ENCODE measurements around the gene IER5L.

The IER5L gene

DNA sequence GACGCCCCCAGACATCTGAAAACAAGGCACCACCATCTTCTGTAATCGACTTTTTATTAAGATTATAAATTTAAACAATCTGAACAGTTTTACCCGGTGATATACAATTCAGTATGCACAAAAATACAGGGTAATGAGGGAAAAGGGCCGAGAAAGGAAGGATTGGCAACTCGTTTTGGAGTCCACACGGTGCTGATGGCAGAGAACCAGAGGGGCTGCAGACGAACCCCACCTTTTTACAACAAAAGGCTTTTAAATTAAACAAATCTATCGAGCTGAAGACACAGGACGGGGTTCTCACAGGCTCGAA lies 2.6 kb downstream of the IER5L start:
- no peak for TF ChIP-seq EZH2 (IDR thresholded peaks at IDR 0.05; ENCODE audit: borderline replicate concordance, low read depth, low read length, severe bottlenecking)
- TF ChIP-seq, protein P1, sequence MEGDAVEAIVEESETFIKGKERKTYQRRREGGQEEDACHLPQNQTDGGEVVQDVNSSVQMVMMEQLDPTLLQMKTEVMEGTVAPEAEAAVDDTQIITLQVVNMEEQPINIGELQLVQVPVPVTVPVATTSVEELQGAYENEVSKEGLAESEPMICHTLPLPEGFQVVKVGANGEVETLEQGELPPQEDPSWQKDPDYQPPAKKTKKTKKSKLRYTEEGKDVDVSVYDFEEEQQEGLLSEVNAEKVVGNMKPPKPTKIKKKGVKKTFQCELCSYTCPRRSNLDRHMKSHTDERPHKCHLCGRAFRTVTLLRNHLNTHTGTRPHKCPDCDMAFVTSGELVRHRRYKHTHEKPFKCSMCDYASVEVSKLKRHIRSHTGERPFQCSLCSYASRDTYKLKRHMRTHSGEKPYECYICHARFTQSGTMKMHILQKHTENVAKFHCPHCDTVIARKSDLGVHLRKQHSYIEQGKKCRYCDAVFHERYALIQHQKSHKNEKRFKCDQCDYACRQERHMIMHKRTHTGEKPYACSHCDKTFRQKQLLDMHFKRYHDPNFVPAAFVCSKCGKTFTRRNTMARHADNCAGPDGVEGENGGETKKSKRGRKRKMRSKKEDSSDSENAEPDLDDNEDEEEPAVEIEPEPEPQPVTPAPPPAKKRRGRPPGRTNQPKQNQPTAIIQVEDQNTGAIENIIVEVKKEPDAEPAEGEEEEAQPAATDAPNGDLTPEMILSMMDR (IDR thresholded peaks at IDR 0.05; ENCODE audit: borderline replicate concordance, extremely low read depth, low read length, poor library complexity, severe bottlenecking) = no peak
- Histone ChIP-seq H3K4me1 (ENCODE audit: insufficient read depth, low read length) (peaks cover 52% of the 10 kb centered on the region), H3K9me3 (ENCODE audit: insufficient read depth, low read length, severe bottlenecking) (no peaks in the 10 kb centered on the region), H3K27ac (ENCODE audit: low read length) (peak overlapping the region; percentile 35; the same call in 1 of the 2 replicates), H2AFZ (ENCODE audit: low read depth, low read length) (peak overlapping the region; percentile 73), H3K36me3 (ENCODE audit: insufficient read depth, low read length) (no peaks in the 10 kb centered on the region), H3K9ac (ENCODE audit: low read depth, low read length) (peak overlapping the region; percentile 65), H4K20me1 (ENCODE audit: insufficient read depth, low read length) (0 out of 2 replicates have a peak, but pooled peaks cover 5% of the 10 kb centered on the region), H3K79me2 (ENCODE audit: insufficient read depth, low read length) (no peaks in the 10 kb centered on the region), H3K4me2 (ENCODE audit: insufficient read depth, low read length) (peak overlapping the region; percentile 90), H3K4me3 (ENCODE audit: low read depth in 1 of 2, low read length in 2 of 2) (peak overlapping the region; percentile 36 to 80; a peak in 3 of 4 replicates), H3K27me3 (ENCODE audit: insufficient read depth, low read length, poor library complexity) (peaks cover 53% of the 10 kb centered on the region)
- ATAC-seq (ENCODE audit: insufficient read depth, low read depth) (no peak), DNase-seq (no peak)

DNA sequence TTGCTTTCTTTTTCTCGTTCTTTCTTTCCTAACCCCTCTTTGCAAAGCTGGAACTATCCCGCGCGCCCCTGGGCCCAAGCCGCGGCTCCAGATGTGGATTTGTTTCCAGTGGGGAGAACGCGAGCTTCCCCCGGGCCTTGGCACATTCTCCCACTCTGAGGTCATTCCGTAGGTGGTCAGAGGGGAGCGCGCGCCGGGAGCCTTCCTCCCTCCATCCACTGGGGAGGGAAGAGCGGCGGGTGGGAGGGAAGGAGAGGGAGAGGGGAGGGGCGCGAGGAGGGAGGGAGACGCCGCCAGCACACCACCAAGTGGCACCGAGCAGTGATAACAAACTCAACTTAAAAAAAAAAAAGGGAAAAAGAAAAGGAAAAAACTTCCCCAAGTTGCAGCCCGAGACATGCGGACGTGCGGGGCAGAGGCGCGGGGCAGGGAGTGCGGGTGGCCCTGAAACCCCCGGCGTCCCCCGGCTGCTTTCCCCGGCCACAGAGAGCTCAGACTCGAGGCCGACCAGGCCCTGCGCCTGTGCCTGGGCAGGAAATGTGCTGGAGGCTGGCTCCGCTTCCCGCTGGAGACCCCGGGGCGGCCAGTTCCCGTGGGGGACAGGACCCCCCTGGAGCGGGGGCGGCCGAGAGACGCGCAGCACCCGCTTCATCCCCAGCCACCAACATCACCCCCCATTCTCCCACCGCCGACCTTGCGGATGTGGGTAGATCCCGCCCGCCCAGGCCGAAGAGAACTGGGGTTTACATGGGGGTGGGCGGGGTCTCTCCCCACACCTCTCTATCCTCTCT lies 3.1 kb downstream of the IER5L start:
- Histone ChIP-seq H3K9me3 (ENCODE audit: insufficient read depth, low read length, severe bottlenecking) (no peaks in the 10 kb centered on the region), H2AFZ (ENCODE audit: low read depth, low read length) (peak overlapping the region; percentile 73), H3K4me3 (ENCODE audit: low read depth in 1 of 2, low read length in 2 of 2) (peak overlapping the region; percentile 36 to 80; a peak in 3 of 4 replicates), H3K4me2 (ENCODE audit: insufficient read depth, low read length) (peak overlapping the region; percentile 90), H3K27ac (ENCODE audit: low read length) (peak overlapping the region; percentile 50), H3K36me3 (ENCODE audit: insufficient read depth, low read length) (no peaks in the 10 kb centered on the region), H3K9ac (ENCODE audit: low read depth, low read length) (peak overlapping the region; percentile 65), H3K79me2 (ENCODE audit: insufficient read depth, low read length) (no peaks in the 10 kb centered on the region), H3K27me3 (ENCODE audit: insufficient read depth, low read length, poor library complexity) (peaks cover 53% of the 10 kb centered on the region), H3K4me1 (ENCODE audit: insufficient read depth, low read length) (peaks cover 52% of the 10 kb centered on the region), H4K20me1 (ENCODE audit: insufficient read depth, low read length) (0 out of 2 replicates have a peak, but pooled peaks cover 5% of the 10 kb centered on the region)
- DNase-seq (peak; percentile 63), ATAC-seq (ENCODE audit: insufficient read depth, low read depth) (peak; percentile 17; the same call in 1 of the 3 replicates)
- TF ChIP-seq, protein P1 (IDR thresholded peaks at IDR 0.05; ENCODE audit: borderline replicate concordance, extremely low read depth, low read length, poor library complexity, severe bottlenecking) = no peak
- TF ChIP-seq EZH2 (IDR thresholded peaks at IDR 0.05; ENCODE audit: borderline replicate concordance, low read depth, low read length, severe bottlenecking) = no peak

DNA sequence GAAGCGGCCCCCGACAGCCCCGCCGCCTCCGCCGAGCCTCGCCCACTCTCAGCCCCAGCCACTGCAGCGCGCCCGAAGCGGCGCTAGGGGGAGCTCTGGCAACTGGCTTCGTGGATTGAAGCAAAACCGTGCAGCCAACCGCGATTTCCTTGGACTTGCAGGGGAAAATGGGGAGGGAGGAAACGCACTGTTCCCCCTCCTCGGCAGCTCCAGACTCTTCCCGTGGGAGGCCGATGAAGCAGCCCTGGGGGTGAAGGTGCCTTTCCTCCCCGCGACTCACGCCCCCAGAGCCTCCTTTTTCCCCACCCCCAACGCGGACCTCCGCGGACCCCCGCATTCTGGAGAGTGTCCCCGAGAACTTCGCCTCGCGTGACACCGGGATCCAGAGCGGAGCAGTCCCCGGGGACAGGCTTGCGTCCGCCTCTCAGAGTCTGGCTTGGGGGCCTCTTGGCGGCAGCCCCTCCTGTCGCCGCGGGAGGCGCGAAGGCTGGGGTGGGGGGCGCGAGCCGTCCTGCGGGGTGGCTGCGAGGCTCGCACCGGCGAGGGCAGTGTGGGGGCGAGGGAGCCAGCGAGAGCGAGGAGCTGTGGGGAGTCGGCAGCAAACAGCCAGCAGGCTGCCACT lies 3.8 kb downstream of the IER5L start:
- H3K9ac ChIP-seq (ENCODE audit: low read depth, low read length) = peak overlapping the region; percentile 65

More for the DNA sequence above, 3.8 kb downstream of the IER5L start:
- 0 out of 2 replicates have a peak, but pooled peaks cover 5% of the 10 kb centered on the region for H4K20me1 ChIP-seq (ENCODE audit: insufficient read depth, low read length)
- TF ChIP-seq, protein P1 (IDR thresholded peaks at IDR 0.05; ENCODE audit: borderline replicate concordance, extremely low read depth, low read length, poor library complexity, severe bottlenecking) = peak; percentile 99
- no peak for TF ChIP-seq EZH2 (IDR thresholded peaks at IDR 0.05; ENCODE audit: borderline replicate concordance, low read depth, low read length, severe bottlenecking)
- peak overlapping the region; percentile 49 for H3K27ac ChIP-seq (ENCODE audit: low read length)
- H3K4me1 ChIP-seq (ENCODE audit: insufficient read depth, low read length) = peaks cover 52% of the 10 kb centered on the region
- H3K9me3 ChIP-seq (ENCODE audit: insufficient read depth, low read length, severe bottlenecking) = no peaks in the 10 kb centered on the region
- peak overlapping the region; percentile 90 for H3K4me2 ChIP-seq (ENCODE audit: insufficient read depth, low read length)
- peak overlapping the region; percentile 73 for H2AFZ ChIP-seq (ENCODE audit: low read depth, low read length)
- H3K4me3 ChIP-seq (ENCODE audit: low read depth in 1 of 2, low read length in 2 of 2) = peak overlapping the region; percentile 31 to 80; a peak in 3 of 4 replicates
- DNase-seq (peak; percentile 82), ATAC-seq (ENCODE audit: insufficient read depth, low read depth) (peak; percentile 52)
- H3K27me3 ChIP-seq (ENCODE audit: insufficient read depth, low read length, poor library complexity) = peaks cover 53% of the 10 kb centered on the region
- H3K36me3 ChIP-seq (ENCODE audit: insufficient read depth, low read length) = no peaks in the 10 kb centered on the region
- no peaks in the 10 kb centered on the region for H3K79me2 ChIP-seq (ENCODE audit: insufficient read depth, low read length)

Data from DND-41 (cell line).